Fibroblast of lung (primary cell): ENCODE data around the gene DEPP1.

ENCODE experiments used
- CTCF ChIP-seq, 2 donors: IDR thresholded peaks in 1 of 2; conservative IDR thresholded peaks in 1 of 2; 1 replicate in 1 of 2; 2 replicates in 1 of 2; pipeline ENCODE4 v1.5.1; 2011 to 2012; ENCODE audit warnings: low read length in 2 of 2, control low read depth in 1 of 2, inconsistent platforms in 1 of 2, low read depth in 1 of 2, mild to moderate bottlenecking in 1 of 2
- EZH2 ChIP-seq: IDR thresholded peaks from 2 replicates; pipeline ENCODE4 v1.5.1; 2012; ENCODE audit warnings: low read length, control low read depth, mild to moderate bottlenecking; ENCODE audit errors: missing control alignments

- TF ChIP-seq CTCF (conservative IDR thresholded peaks at IDR 0.05 in 1 of 2, IDR thresholded peaks at IDR 0.05 in 1 of 2; ENCODE audit: low read depth in 1 of 2, low read length in 2 of 2) (no peak), EZH2 (no peak)
Measured at GRCh38 chr10:44995581-44995913, 16.9 kb upstream of the DEPP1 start.
